HCT116 (cell line): ENCODE results near the gene UBIAD1. TPM values are rescaled to one million over a fixed set of nuclear protein-coding genes. Genes with fewer than 3 reads are reported as not detected.

Source experiments
- ATAC-seq: fragments of 200-7000 bp; cut with Tn5 transposase; 2 replicates; pipeline ENCODE4 v1.9.1; 2020; ENCODE audit warnings: mild to moderate bottlenecking, moderate library complexity
- BruUV-seq: library from RNA; stranded (reverse); fragments of 400-500 nt; replicated peaks from 2 replicates; lab custom pipeline; 2021; lab: Mats Ljungman, UMichigan
- CTCF ChIA-PET: fragments of 300-600 bp; sonication (Branson Sonifier 250); formaldehyde crosslinking; loops from one replicate; lab custom pipeline; 2021; ENCODE audit warnings: antibody characterized with exemption; lab: Charles Lee
- POLR2A ChIA-PET: fragments of 300-600, 350-600 bp; sonication (Branson Sonifier 250); formaldehyde crosslinking; loops from one replicate; lab custom pipeline; 2021; ENCODE audit warnings: antibody characterized with exemption; lab: Charles Lee
- RAD21 ChIA-PET, 2 experiments: fragments of 300-600 bp; sonication (Branson Sonifier 250); formaldehyde crosslinking; loops; one replicate each; lab custom pipeline; 2023; ENCODE audit warnings: low total read pairs in 2 of 2; ENCODE audit not compliant: uncharacterized antibody in 2 of 2, unreplicated experiment in 2 of 2, low non-redundant PET in 1 of 2; lab: Charles Lee
- DNase-seq: peaks from one replicate; pipeline ENCODE4 v3.0.0-alpha.2; 2010; ENCODE audit warnings: low read depth, low spot score
- H2AFZ ChIP-seq: fragments of 200-600 bp; shearing (Covaris generic), sonication (generic); 2 replicates; pipeline ENCODE4 v1.6.1; 2017; ENCODE audit warnings: low read depth, mixed run types, mixed read lengths, antibody characterized with exemption, low read length; ENCODE audit not compliant: poor library complexity, severe bottlenecking
- H3K27ac ChIP-seq: 2 replicates; pipeline ENCODE4 v1.5.1; 2012; ENCODE audit warnings: low read depth, low read length
- H3K27me3 ChIP-seq: fragments of 200-600 bp; sonication (generic); 2 replicates; pipeline ENCODE4 v1.6.1; 2016; ENCODE audit warnings: mixed run types, low read length, mixed read lengths; ENCODE audit not compliant: insufficient read depth
- H3K36me3 ChIP-seq, 2 experiments: fragments of 200-500 bp in 1 of 2; fragments of 200-600 bp in 1 of 2; sonication (Bioruptor generic) in 1 of 2; sonication (generic) in 1 of 2; 2 replicates each; pipeline versions ENCODE4 v1.5.1 to v1.6.1; 2014 to 2016; ENCODE audit warnings: low read length in 2 of 2, inconsistent platforms in 1 of 2, mixed read lengths in 1 of 2, mixed run types in 1 of 2; ENCODE audit not compliant: insufficient read depth in 2 of 2, control insufficient read depth in 1 of 2
- H3K4me1 ChIP-seq, 2 experiments: fragments of 200-600 bp in 1 of 2; sonication (generic) in 1 of 2; 2 replicates each; pipeline versions ENCODE4 v1.5.1 to v1.6.1; 2012 to 2017; ENCODE audit warnings: low read length in 2 of 2, inconsistent platforms in 1 of 2, mild to moderate bottlenecking in 1 of 2, mixed read lengths in 1 of 2, mixed run types in 1 of 2, moderate library complexity in 1 of 2; ENCODE audit not compliant: insufficient read depth in 2 of 2, control insufficient read depth in 1 of 2
- H3K4me2 ChIP-seq: fragments of 200-600 bp; sonication (generic); 2 replicates; pipeline ENCODE4 v1.6.1; 2017; ENCODE audit warnings: mixed run types, low read length, mixed read lengths
- H3K4me3 ChIP-seq, 2 experiments: fragments of 200-600 bp in 1 of 2; sonication (generic) in 1 of 2; replicated peaks in 1 of 2; 2 replicates each; pipeline ENCODE4 v1.5.1; 2011 to 2016; ENCODE audit warnings: low read length in 2 of 2, control low read depth in 1 of 2, low read depth in 1 of 2, mild to moderate bottlenecking in 1 of 2, mixed read lengths in 1 of 2, mixed run types in 1 of 2
- H3K79me2 ChIP-seq: fragments of 200-600 bp; sonication (generic); 2 replicates; pipeline ENCODE4 v1.6.1; 2017; ENCODE audit warnings: mild to moderate bottlenecking, mixed run types, low read length, moderate library complexity, mixed read lengths; ENCODE audit not compliant: insufficient read depth
- H3K9ac ChIP-seq: fragments of 200-600 bp; sonication (generic); 2 replicates; pipeline ENCODE4 v1.6.1; 2016; ENCODE audit warnings: low read length, mixed read lengths
- H3K9me2 ChIP-seq: fragments of 200-600 bp; sonication (generic), shearing (Covaris generic); 2 replicates; pipeline ENCODE4 v1.6.1; 2017; ENCODE audit warnings: mixed run types, mild to moderate bottlenecking, moderate library complexity; ENCODE audit not compliant: insufficient read depth
- H3K9me3 ChIP-seq, 2 experiments: fragments of 200-500 bp in 1 of 2; fragments of 200-600 bp in 1 of 2; sonication (Bioruptor generic) in 1 of 2; sonication (generic) in 1 of 2; 2 replicates each; pipeline ENCODE4 v1.6.1; 2014 to 2017; ENCODE audit warnings: low read length in 2 of 2, mixed read lengths in 2 of 2, inconsistent platforms in 1 of 2, low read depth in 1 of 2, mild to moderate bottlenecking in 1 of 2, mixed run types in 1 of 2, moderate library complexity in 1 of 2; ENCODE audit not compliant: control insufficient read depth in 1 of 2, insufficient read depth in 1 of 2
- H4K20me1 ChIP-seq: fragments of 200-600 bp; sonication (generic), shearing (Covaris generic); 2 replicates; pipeline ENCODE4 v1.6.1; 2017; ENCODE audit warnings: mixed run types, mild to moderate bottlenecking, moderate library complexity; ENCODE audit not compliant: insufficient read depth
- ATF3 ChIP-seq: IDR thresholded peaks from 2 replicates; pipeline ENCODE4 v1.6.1; 2012
- CBX3 ChIP-seq: IDR thresholded peaks from 2 replicates; pipeline ENCODE4 v1.6.1; 2012; ENCODE audit warnings: low read depth
- EGR1 ChIP-seq: IDR thresholded peaks from 2 replicates; pipeline ENCODE4 v1.6.1; 2012; ENCODE audit warnings: low read depth
- ELF1 ChIP-seq: IDR thresholded peaks from 2 replicates; pipeline ENCODE4 v1.6.1; 2012; ENCODE audit warnings: low read depth, borderline replicate concordance
- EZH2 ChIP-seq: fragments of 200-600 bp; sonication (generic); IDR thresholded peaks from 2 replicates; pipeline ENCODE4 v1.6.1; 2017; ENCODE audit warnings: antibody characterized with exemption, mixed run types
- EZH2phosphoT487 ChIP-seq: fragments of 200-600 bp; IDR thresholded peaks from 2 replicates; pipeline ENCODE4 v1.6.1; 2018; ENCODE audit warnings: antibody characterized with exemption, borderline replicate concordance
- JUND ChIP-seq: IDR thresholded peaks from 2 replicates; pipeline ENCODE4 v1.6.1; 2012
- MAX ChIP-seq: IDR thresholded peaks from 2 replicates; pipeline ENCODE4 v1.6.1; 2012
- POLR2A ChIP-seq: IDR thresholded peaks from 2 replicates; pipeline ENCODE4 v1.7.0; 2011; ENCODE audit warnings: borderline replicate concordance; ENCODE audit not compliant: insufficient read depth, insufficient read length; ENCODE audit errors: extremely low read depth
- POLR2AphosphoS5 ChIP-seq: IDR thresholded peaks from 2 replicates; pipeline ENCODE4 v1.6.1; 2011; ENCODE audit warnings: mild to moderate bottlenecking, low read depth, low read length, moderate library complexity
- RAD21 ChIP-seq: IDR thresholded peaks from 2 replicates; pipeline ENCODE4 v1.6.1; 2012; ENCODE audit warnings: low read depth, mild to moderate bottlenecking
- SIN3A ChIP-seq: IDR thresholded peaks from 2 replicates; pipeline ENCODE4 v1.6.1; 2012; ENCODE audit warnings: low read depth
- SP1 ChIP-seq: IDR thresholded peaks from 2 replicates; pipeline ENCODE4 v1.6.1; 2012; ENCODE audit warnings: low read depth
- SRF ChIP-seq: IDR thresholded peaks from 2 replicates; pipeline ENCODE4 v1.6.1; 2012; ENCODE audit warnings: low read depth
- TCF7L2 ChIP-seq: IDR thresholded peaks from 2 replicates; pipeline ENCODE4 v1.7.0; 2011; ENCODE audit warnings: borderline replicate concordance, inconsistent platforms; ENCODE audit not compliant: insufficient read depth, insufficient read length; ENCODE audit errors: extremely low read depth
- YY1 ChIP-seq: IDR thresholded peaks from 2 replicates; pipeline ENCODE4 v1.6.1; 2011; ENCODE audit warnings: low read length, low read depth, moderate library complexity, mild to moderate bottlenecking; ENCODE audit not compliant: insufficient replicate concordance; ENCODE audit errors: extremely low read depth
- ZBTB33 ChIP-seq: IDR thresholded peaks from 2 replicates; pipeline ENCODE4 v1.6.1; 2011; ENCODE audit warnings: mild to moderate bottlenecking, low read length, moderate library complexity; ENCODE audit not compliant: insufficient replicate concordance; ENCODE audit errors: extremely low read depth
- ZFX ChIP-seq: fragments of 450-650 bp; IDR thresholded peaks from 2 replicates; pipeline ENCODE4 v1.6.1; 2017
- intact Hi-C: fragments of 100-400 bp; cut with micrococcal nuclease; formaldehyde crosslinking; loops from 2 replicates; pipeline ENCODE4 v1.10.0; 2022
- total RNA-seq: library from RNA; stranded (reverse); gene quantifications from one replicate; pipeline ENCODE4 v1.2.1, GENCODE V29; 2021; ENCODE audit not compliant: unreplicated experiment

UBIAD1 gene
- total RNA-seq, 1 experiment from 2014 or later = 17.2 TPM

GRCh38 chr1:11286735-11287410, 13.9 kb downstream of the UBIAD1 start:
- ChIA-PET POLR2A (no interaction called here), RAD21 (no interaction called here), CTCF (interaction anchor here (1.3 kb wide), 1 partner anchor 14 kb away, joined by 6 read pairs; the partner anchor contains the start of gene UBIAD1)
- TF ChIP-seq EGR1 = no peak
- no peak for TF ChIP-seq SRF
- no peak for TF ChIP-seq ATF3
- TF ChIP-seq EZH2phosphoT487 = no peak
- no peak for TF ChIP-seq JUND
- no peak for TF ChIP-seq CBX3
- TF ChIP-seq EZH2 = no peak
- no peak for TF ChIP-seq POLR2AphosphoS5
- TF ChIP-seq SP1 = no peak
- DNase-seq = no peak
- no peak overlapping the region for H3K27ac ChIP-seq
- H3K4me3 ChIP-seq = no peak overlapping the region
- no peaks in the 10 kb centered on the region for H3K4me1 ChIP-seq
- peaks cover 0 to 3% of the 10 kb centered on the region in 2 experiments; a peak in 1 of 4 replicates for H3K9me3 ChIP-seq
- H3K36me3 ChIP-seq = peaks cover 0 to 5% of the 10 kb centered on the region in 2 experiments; a peak in 1 of 4 replicates
- H3K4me2 ChIP-seq = no peak overlapping the region
- H2AFZ ChIP-seq = no peak overlapping the region
- no peaks in the 10 kb centered on the region for H4K20me1 ChIP-seq
- peaks cover 21% of the 10 kb centered on the region; the same call in 1 of the 2 replicates for H3K79me2 ChIP-seq
- no TSS peak for BruUV-seq
- H3K27me3 ChIP-seq = no peaks in the 10 kb centered on the region
- intact Hi-C loops = loop anchor here (2.0 kb wide), 1 partner anchor 356 kb away; no protein-coding TSS in a partner anchor
- ATAC-seq = no peak
- no peak overlapping the region for H3K9ac ChIP-seq
- H3K9me2 ChIP-seq = no peaks in the 10 kb centered on the region

GRCh38 chr1:11289064-11289463, 16.1 kb downstream of the UBIAD1 start:
- ATAC-seq = no peak
- CTCF ChIA-PET = no interaction called here
- BruUV-seq = no TSS peak
- TF ChIP-seq TCF7L2 (no peak), ELF1 (no peak), CBX3 (no peak), ZFX (no peak), SIN3A (no peak), POLR2AphosphoS5 (no peak), EGR1 (no peak), RAD21 (no peak), POLR2A (no peak), SP1 (no peak), EZH2phosphoT487 (no peak), YY1 (no peak), MAX (no peak), ZBTB33 (no peak)

More at GRCh38 chr1:11289064-11289463, 16.1 kb downstream of the UBIAD1 start:
- H3K9me3 ChIP-seq = no peaks in the 10 kb centered on the region
- peaks cover 5% of the 10 kb centered on the region; the same call in 1 of the 2 replicates for H3K79me2 ChIP-seq
- RAD21 ChIA-PET = no interaction called here
- intact Hi-C loops = no loop called here
- H3K36me3 ChIP-seq = peaks cover 0 to 5% of the 10 kb centered on the region in 2 experiments; a peak in 1 of 4 replicates
- no peak overlapping the region for H3K9ac ChIP-seq
- H2AFZ ChIP-seq = no peak overlapping the region
- DNase-seq = no peak
- no peaks in the 10 kb centered on the region for H4K20me1 ChIP-seq
- H3K27me3 ChIP-seq = no peaks in the 10 kb centered on the region
- H3K4me3 ChIP-seq = no peak overlapping the region
- H3K4me1 ChIP-seq = peaks cover 0 to 3% of the 10 kb centered on the region in 2 experiments; a peak in 1 of 4 replicates
- no peak overlapping the region for H3K27ac ChIP-seq
- POLR2A ChIA-PET = no interaction called here
- no peak overlapping the region for H3K4me2 ChIP-seq
- H3K9me2 ChIP-seq = no peaks in the 10 kb centered on the region
